Panc1 (cell line): ENCODE results near the gene HMG20B. TPM values are rescaled to one million over a fixed set of nuclear protein-coding genes. Genes with fewer than 3 reads are reported as not detected.
A peak's percentile ranks its signal among the peaks of the same experiment; 100 is the strongest.

Experiments used
- ATAC-seq: fragments of 200-7000 bp; cut with Tn5 transposase; 2 replicates; pipeline ENCODE4 v1.9.1; 2020; ENCODE audit warnings: mild to moderate bottlenecking, moderate library complexity
- BruUV-seq: library from RNA; stranded (reverse); fragments of 400-500 nt; replicated peaks from 2 replicates; lab custom pipeline; 2021; lab: Mats Ljungman, UMichigan
- CTCF ChIA-PET: fragments of 300-600 bp; sonication (Branson Sonifier 250); formaldehyde crosslinking; loops from one replicate; lab custom pipeline; 2022; ENCODE audit warnings: antibody characterized with exemption; lab: Charles Lee
- POLR2A ChIA-PET: fragments of 300-600 bp; sonication (Branson Sonifier 250); formaldehyde crosslinking; loops from one replicate; lab custom pipeline; 2022; ENCODE audit warnings: antibody characterized with exemption; lab: Charles Lee
- DNase-seq: peaks from one replicate; pipeline ENCODE4 v3.0.0-alpha.2; 2010; ENCODE audit warnings: low read depth, low spot score
- H3K27ac ChIP-seq: 2 replicates; pipeline ENCODE4 v1.5.1; 2011; ENCODE audit warnings: mild to moderate bottlenecking, low read length, inconsistent platforms
- H3K27me3 ChIP-seq: fragments of 200-500 bp; sonication (Bioruptor generic); 2 replicates; pipeline ENCODE4 v1.6.0; 2014; ENCODE audit warnings: low read length, inconsistent platforms; ENCODE audit not compliant: control insufficient read depth, insufficient read depth
- H3K36me3 ChIP-seq: fragments of 200-500 bp; sonication (Bioruptor generic); 2 replicates; pipeline ENCODE4 v1.5.1; 2014; ENCODE audit warnings: inconsistent platforms, mild to moderate bottlenecking, low read length, moderate library complexity; ENCODE audit not compliant: control insufficient read depth, insufficient read depth
- H3K4me1 ChIP-seq: 2 replicates; pipeline ENCODE4 v1.5.1; 2011; ENCODE audit warnings: inconsistent platforms, mild to moderate bottlenecking, low read length, moderate library complexity; ENCODE audit not compliant: control insufficient read depth, insufficient read depth
- H3K4me3 ChIP-seq, 2 experiments: 2 replicates each; pipeline ENCODE4 v1.5.1; 2011 to 2012; ENCODE audit warnings: low read depth in 2 of 2, low read length in 2 of 2, mild to moderate bottlenecking in 2 of 2, inconsistent platforms in 1 of 2, moderate library complexity in 1 of 2
- H3K9me3 ChIP-seq: fragments of 200-500 bp; sonication (Bioruptor generic); 2 replicates; pipeline ENCODE4 v1.5.1; 2014; ENCODE audit warnings: low read depth, mild to moderate bottlenecking, inconsistent platforms, low read length, moderate library complexity; ENCODE audit not compliant: control insufficient read depth, insufficient read depth
- CTCF ChIP-seq: fragments of 450-650 bp; IDR thresholded peaks from 2 replicates; pipeline ENCODE4 v1.5.1; 2017; ENCODE audit warnings: mild to moderate bottlenecking
- POLR2AphosphoS5 ChIP-seq: IDR thresholded peaks from 2 replicates; pipeline ENCODE4 v1.6.1; 2012; ENCODE audit warnings: mild to moderate bottlenecking, low read depth, low read length, moderate library complexity
- REST ChIP-seq, 2 experiments: IDR thresholded peaks; 2 replicates each; pipeline ENCODE4 v1.6.1; 2011 to 2012; ENCODE audit warnings: low read depth in 2 of 2, control low read depth in 1 of 2, low read length in 1 of 2, mild to moderate bottlenecking in 1 of 2, moderate library complexity in 1 of 2; ENCODE audit not compliant: insufficient read depth in 1 of 2
- SIN3A ChIP-seq: IDR thresholded peaks from 2 replicates; pipeline ENCODE4 v1.6.1; 2012; ENCODE audit warnings: low read depth, mild to moderate bottlenecking, low read length, moderate library complexity, borderline replicate concordance; ENCODE audit not compliant: insufficient read depth
- TCF7L2 ChIP-seq: IDR thresholded peaks from 2 replicates; pipeline ENCODE4 v1.6.1; 2011; ENCODE audit warnings: mild to moderate bottlenecking, low read depth, low read length, inconsistent platforms
- in situ Hi-C: cut with HindIII; loops from 2 replicates; pipeline ENCODE4 v1.10.0; 2016; ENCODE audit warnings: low sequenced_read_pairs, low pct_unique_long_range_greater_than_20kb
- intact Hi-C: fragments of 100-400 bp; cut with micrococcal nuclease; formaldehyde crosslinking; loops from one replicate; pipeline ENCODE4 v1.10.0; 2022; ENCODE audit not compliant: unreplicated experiment
- total RNA-seq: library from RNA; stranded (reverse); gene quantifications from one replicate; pipeline ENCODE4 v1.2.1, GENCODE V29; 2021; ENCODE audit not compliant: unreplicated experiment

HMG20B gene
- total RNA-seq, 1 experiment from 2014 or later = 74.7 TPM

GRCh38 chr19:3556978-3557460, 15.7 kb upstream of the HMG20B start:
- Histone ChIP-seq H3K27ac (peak overlapping the region; percentile 65), H3K4me1 (peaks cover 11% of the 10 kb centered on the region), H3K27me3 (no peaks in the 10 kb centered on the region), H3K4me3 (peak overlapping the region; percentile 62 to 63), H3K36me3 (no peaks in the 10 kb centered on the region; the same call in 1 of the 2 replicates), H3K9me3 (no peaks in the 10 kb centered on the region)
- BruUV-seq = no TSS peak
- in situ Hi-C loops (no loop called here), intact Hi-C loops (no loop called here)
- ChIA-PET CTCF (interaction anchor here (0.6 kb wide), 1 partner anchor 165 kb away, joined by 3 read pairs; no protein-coding TSS in a partner anchor), POLR2A (no interaction called here)
- TF ChIP-seq TCF7L2 = no peak
- TF ChIP-seq SIN3A = no peak
- no peak for TF ChIP-seq REST (IDR thresholded peaks at IDR 0.05; ENCODE audit: insufficient read depth in 1 of 2, low read depth in 2 of 2, low read length in 1 of 2)
- no peak for TF ChIP-seq CTCF
- TF ChIP-seq POLR2AphosphoS5 = no peak
- DNase-seq = no peak
- ATAC-seq = peak; percentile 28

- intact Hi-C loops (no loop called here), in situ Hi-C loops (no loop called here)
- DNase-seq (no peak), ATAC-seq (peak; percentile 98)
- CTCF ChIA-PET = no interaction called here
- BruUV-seq = no TSS peak
- Histone ChIP-seq H3K36me3 (no peaks in the 10 kb centered on the region; the same call in 1 of the 2 replicates), H3K27me3 (no peaks in the 10 kb centered on the region), H3K27ac (peak within 1 kb of the TSS; percentile 72), H3K4me3 (peak within 1 kb of the TSS; percentile 62 to 68), H3K4me1 (peaks cover 11% of the 10 kb centered on the region), H3K9me3 (no peaks in the 10 kb centered on the region)
- no peak for TF ChIP-seq CTCF
- peak; percentile 45; the same call in 1 of the 2 replicates for TF ChIP-seq POLR2AphosphoS5
- POLR2A ChIA-PET = no interaction called here
These were observed 15.1 kb upstream of the HMG20B start, which contains the start of gene MFSD12 for GRCh38 chr19:3557461-3558248. MFSD12 (minus strand) TSS chr19:3557586; CDS start chr19:3557403, 183 bp downstream.
